Cerebellar nuclear complex (tissue), 1 donor: Measurements from ENCODE around the gene MED31.
"Not testable (repeated sequence)": the region's sequence is repeated elsewhere in the genome, so short reads cannot be mapped to it uniquely, and the experiment has no call there.

ENCODE experiments used
- DNase-seq, 2 experiments: peaks; one replicate each; lab custom pipeline; 2025; lab: John Stamatoyannopoulos, UW

The MED31 gene

DNA sequence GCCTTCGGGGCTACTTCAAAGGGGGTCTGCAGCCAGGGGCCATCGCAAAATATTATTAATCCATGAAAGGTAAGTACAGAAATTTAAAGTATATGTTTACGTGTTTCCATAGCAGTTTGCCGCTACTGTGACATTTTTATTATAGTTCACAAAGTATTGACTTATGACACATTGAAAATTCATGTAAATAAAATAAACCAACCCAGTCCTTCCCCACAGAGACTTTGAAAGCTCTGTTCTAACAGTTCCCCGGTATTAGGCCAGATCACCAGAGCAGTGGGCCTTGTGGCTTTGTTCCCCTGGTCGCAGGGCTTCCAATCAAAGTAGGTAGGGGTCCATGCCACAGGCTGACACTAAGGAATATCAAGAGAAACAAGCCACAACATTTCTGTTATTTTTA, 24.8 kb downstream of the MED31 start:
- DNase-seq = no peak

DNA sequence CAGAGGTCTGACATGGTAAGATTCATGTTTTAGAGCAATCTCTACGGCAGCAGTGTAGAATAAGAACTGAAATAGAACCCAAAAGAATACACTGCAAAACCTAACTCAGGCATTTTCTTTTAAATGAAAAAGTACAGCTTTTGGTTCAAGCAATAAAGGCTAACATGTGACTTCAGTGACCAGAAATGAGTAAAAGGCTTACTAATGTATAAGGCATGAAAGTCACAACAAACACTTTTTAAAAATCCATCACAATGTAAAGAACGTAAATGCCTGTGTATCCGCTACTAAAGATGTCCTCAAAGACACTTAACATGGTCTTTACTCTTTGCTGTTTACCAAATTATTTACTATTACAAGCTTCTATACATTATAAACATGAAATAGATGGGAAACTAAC, 27.5 kb downstream of the MED31 start:
- DNase-seq = no peak

DNA sequence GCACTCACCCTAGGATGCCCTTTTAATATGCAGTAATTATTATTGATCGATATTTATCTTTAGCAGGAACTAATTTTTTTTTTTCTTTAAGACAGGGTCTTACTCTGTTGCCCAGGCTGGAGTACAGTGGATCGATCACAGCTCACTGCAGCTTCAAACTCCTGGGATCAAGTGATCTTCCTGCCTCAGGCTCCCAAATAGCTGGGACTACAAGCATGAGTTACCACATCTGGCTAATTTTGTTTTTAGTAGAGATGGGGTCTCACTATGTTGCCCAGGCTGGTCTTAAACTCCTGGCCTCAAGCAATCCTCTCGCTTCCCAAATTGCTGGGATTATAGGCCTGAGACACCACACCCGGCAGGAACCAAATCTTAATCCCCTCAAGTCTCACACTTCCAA, 40.2 kb downstream of the MED31 start:
- DNase-seq = no peak

DNA sequence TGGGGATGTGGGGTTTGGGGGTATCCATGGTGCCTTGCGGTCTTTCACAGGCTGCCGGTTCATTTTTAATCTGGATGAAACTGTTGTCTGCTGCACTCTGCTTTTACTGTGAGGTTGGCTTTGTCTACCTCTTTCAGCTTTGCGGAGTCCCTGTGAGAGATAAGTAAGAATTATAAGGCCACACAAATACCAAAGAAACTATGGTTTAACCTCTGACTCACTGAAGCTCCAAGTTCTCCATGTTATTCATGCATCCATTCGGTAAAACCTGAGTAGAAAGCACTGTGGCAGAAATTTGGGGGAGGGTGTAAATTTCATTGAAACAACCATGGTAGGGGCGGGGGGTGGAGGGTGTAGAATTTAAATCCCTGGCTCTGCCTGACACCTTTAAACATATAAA, 41.4 kb downstream of the MED31 start:
- no peak for DNase-seq

DNA sequence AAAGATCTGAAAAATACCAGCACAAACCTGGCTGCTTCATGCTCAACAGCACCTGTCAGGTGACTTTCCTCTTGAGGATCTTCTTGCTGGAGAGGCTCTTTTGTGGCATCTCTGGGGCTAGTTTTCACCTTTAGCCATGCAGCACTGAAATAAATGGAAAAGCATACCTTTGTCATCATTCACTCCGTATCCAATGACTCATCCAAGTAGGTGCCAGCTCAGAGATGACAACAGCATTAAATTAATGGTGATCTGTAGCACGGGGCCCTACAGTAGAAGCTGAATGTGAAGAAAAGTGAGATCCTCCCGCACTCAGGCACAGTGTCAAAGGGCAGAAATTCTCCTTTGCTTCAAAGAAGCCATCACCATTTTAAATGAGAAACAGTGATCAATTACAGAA, 43.1 kb downstream of the MED31 start:
- no peak for DNase-seq

DNA sequence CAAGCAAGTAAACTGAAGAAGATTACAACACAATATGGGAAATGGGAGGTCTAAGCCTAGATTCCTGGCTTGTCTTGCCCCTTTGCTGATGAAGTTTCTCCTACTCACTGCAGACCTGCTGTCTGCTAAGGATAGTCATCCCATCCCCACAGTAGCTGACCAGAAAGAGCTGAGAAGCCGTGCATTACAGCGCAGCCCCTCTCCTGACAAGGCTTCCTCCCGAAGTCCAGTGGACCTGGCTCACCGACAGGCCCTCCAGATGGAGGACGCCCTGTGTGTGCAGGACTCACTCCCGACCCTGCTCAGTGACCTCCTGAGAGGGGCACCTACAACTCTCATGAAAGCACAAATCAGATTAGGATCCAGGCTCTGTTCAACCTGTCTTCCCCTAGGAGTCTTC, 46.3 kb downstream of the MED31 start:
- DNase-seq = no peak

DNA sequence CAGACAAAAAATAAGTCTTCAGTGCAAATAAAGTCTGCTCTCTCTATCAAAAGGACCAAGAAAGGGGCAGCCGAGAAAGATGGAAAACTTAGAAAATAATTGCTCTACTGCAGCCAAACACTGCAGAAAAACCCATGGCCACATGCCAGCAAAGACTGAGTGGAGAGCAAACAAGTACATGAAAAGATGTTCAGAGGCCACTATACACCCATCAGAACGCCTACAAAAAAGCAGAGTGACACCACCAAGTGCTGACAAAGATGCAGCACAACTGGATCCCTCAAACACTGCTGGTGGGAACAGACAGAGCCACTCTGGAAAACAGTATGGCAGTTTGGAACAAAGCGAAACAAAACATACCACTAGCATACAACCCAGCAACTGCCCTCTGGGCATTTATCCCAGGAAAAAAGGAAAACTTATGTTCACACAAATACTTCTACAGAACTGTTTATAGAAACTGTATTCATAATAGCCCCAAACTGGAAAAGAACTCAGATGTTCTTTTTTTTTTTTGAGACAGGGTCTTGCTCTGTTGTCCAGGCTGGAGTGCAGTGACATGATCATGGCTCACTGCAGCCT, 47.6 kb downstream of the MED31 start:
- no peak for DNase-seq

DNA sequence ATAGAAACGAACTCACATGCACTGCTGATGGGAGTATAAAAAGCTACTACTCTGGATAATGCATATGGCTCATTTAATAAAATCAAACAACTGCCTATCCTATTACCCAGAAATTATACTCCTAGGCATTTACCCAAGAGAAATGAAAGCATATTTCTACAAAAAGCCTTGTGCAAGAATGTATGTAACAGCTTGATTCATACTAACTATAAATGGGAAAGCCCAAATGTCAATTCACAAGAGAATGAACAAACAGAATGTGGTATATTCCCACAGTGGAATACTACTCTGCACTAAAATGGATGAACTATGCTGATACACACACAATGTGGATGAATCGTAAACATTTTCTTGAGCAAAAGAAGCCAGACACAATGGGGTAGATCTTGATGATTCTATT, 49.3 kb downstream of the MED31 start:
- DNase-seq = no peak

DNA sequence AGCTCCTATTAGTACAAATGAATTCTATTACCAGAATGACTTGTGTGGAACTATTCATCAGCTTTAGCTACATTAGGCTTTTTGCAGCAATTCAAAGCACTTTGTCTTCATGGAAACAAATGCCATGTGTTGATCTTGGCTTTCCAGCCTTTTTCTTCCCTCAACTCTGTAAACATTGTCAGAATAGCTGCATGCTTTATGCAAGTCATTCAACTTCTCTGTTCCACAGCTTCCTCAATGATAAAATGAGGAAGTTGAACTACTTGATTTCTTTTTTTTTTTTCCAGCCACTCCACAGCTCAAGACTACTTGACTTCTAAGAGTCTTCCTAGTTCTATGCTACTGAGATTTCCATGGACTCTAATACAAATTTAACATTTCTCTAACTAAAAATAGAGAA, 52.0 kb downstream of the MED31 start:
- DNase-seq = no peak

DNA sequence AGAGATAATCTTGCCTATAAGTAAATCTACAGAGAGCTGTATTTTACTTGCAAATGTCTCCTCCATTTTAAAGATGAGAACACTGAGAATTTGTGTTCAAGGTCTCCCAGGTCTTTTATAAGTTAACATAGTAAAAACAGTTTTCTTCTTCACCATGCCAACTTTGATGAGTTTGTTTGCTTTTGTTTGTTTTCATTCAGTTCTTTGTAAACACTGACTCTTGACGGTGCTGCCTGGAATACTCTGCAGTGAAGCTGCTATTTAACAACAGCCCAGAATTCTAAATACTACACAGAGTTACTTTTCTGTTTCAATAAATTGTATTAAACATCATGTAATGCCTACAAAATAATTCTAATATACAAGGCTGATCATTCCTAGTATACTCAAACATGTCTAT, 53.7 kb downstream of the MED31 start:
- DNase-seq = no peak

DNA sequence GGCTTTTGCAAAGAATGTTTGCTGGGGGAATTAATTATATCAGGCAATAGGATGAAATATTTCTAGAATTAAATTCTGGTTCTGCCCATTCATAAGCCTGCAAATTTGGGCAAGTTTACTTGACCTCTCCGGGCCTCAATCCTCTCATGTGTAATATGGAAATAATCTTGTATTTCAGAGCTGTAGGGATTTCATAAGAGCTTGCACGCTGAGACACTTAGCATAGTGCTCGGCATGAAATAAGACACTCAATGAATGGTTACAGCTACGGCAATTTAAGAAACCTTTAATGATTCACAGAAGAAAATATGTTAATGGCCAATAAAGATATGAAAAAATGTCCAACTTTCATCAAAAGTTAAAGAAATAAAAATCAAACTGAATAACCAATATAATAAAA, 54.5 kb downstream of the MED31 start:
- DNase-seq = no peak

DNA sequence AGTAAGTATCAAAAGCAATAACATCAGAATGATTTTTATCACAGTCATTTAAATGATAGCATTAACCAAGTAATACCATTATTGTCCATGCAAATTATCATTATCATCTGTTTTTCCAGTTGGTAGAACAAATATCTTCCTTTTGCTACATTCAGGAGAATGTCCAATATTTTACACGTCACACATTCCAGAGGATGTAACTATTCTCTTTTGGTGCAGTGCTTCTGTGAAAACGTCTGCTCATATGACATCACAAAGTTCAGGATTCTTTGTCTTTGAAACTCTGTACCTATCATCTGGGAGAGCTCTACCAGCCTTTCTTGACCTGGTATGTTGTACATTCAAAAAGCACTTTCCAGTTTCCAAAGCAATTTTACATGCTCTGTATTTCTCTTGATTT, 54.9 kb downstream of the MED31 start:
- no peak for DNase-seq

DNA sequence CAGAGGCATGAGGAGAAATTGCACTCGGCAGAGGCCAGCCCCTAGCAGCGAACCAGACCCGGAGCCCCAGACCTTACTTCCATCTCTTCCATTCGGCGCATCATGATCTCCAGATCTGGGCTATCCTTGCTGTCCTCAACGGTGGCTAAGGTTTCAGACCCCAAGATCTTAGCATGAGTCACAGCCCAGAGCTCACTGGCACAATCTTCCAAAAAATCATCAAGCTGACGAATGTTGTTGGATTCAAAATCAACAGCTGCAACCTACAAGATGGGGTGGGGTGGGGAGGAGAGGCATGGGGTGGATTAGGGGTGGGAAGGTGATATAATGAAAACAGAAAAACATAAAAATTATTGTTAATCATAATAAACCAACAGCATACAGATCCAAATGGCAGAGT, 55.3 kb downstream of the MED31 start:
- DNase-seq = no peak

DNA sequence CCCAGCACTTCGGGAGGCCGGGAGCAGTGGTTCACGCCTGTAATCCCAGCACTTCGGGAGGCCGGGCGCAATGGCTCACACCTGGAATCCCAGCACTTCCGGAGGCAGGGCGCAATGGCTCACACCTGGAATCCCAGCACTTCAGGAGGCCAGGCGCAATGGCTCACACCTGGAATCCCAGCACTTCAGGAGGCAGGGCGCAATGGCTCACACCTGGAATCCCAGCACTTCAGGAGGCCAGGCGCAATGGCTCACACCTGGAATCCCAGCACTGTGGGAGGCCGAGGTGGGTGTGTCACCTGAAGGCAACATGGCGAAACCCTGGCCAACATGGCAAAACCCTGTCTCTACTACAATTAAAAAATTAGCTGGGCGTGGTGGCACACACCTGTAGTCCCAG, 58.0 kb downstream of the MED31 start:
- DNase-seq = not testable (repeated sequence)
